ENCODE results near the gene LONP2.
"Not testable (repeated sequence)": the region's sequence is repeated elsewhere in the genome, so short reads cannot be mapped to it uniquely, and the experiment has no call there.

Gene LONP2

GRCh38 chr16:48371393-48371780, 127.3 kb downstream of the LONP2 start:
- Histone ChIP-seq H3K36me3 (no peaks in the 10 kb centered on the region), H3K9me3 (no peaks in the 10 kb centered on the region), H3K27me3 (no peaks in the 10 kb centered on the region), H3K27ac (no peak overlapping the region), H3K4me3 (no peak overlapping the region), H3K4me1 (peaks cover 0 to 93% (median 32%) of the 10 kb centered on the region in 4 donors)
- intact Hi-C loops (cut with DNase I; ENCODE audit: low total_unique reads): no loop called here
- no peak for DNase-seq
- TF ChIP-seq, protein P1, sequence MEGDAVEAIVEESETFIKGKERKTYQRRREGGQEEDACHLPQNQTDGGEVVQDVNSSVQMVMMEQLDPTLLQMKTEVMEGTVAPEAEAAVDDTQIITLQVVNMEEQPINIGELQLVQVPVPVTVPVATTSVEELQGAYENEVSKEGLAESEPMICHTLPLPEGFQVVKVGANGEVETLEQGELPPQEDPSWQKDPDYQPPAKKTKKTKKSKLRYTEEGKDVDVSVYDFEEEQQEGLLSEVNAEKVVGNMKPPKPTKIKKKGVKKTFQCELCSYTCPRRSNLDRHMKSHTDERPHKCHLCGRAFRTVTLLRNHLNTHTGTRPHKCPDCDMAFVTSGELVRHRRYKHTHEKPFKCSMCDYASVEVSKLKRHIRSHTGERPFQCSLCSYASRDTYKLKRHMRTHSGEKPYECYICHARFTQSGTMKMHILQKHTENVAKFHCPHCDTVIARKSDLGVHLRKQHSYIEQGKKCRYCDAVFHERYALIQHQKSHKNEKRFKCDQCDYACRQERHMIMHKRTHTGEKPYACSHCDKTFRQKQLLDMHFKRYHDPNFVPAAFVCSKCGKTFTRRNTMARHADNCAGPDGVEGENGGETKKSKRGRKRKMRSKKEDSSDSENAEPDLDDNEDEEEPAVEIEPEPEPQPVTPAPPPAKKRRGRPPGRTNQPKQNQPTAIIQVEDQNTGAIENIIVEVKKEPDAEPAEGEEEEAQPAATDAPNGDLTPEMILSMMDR (IDR thresholded peaks at IDR 0.05): no peak

DNA sequence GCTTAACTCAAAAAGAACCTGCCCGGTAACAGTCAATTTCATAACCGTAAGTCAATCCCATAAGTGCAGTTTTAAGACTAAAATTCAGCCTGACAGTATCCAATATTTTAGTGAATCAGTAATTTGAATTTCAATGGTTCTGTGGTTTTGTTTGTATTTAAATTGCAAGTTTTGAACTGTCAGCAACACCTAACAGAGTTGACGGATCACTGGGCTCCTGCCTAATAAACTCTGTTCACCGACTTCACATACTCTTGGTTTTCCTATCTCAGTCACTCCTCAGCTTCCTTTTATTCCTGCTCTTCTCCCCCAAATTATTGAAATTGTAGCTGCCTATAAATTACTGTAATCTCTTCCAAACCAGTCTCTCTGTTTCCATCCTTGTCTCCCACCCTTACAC, 128.6 kb downstream of the LONP2 start:
- TF ChIP-seq, protein P1 (IDR thresholded peaks at IDR 0.05): no peak
- no peaks in the 10 kb centered on the region for H3K36me3 ChIP-seq
- peaks cover 0 to 93% (median 29%) of the 10 kb centered on the region in 4 donors for H3K4me1 ChIP-seq
- no peak for DNase-seq
- no peak overlapping the region for H3K4me3 ChIP-seq
- H3K9me3 ChIP-seq: no peaks in the 10 kb centered on the region
- no peak overlapping the region for H3K27ac ChIP-seq
- no peaks in the 10 kb centered on the region for H3K27me3 ChIP-seq
- intact Hi-C loops (cut with DNase I; ENCODE audit: low total_unique reads): no loop called here

GRCh38 chr16:48373258-48374029, 129.3 kb downstream of the LONP2 start:
- no peak for DNase-seq
- Histone ChIP-seq H3K4me3 (no peak overlapping the region), H3K36me3 (no peaks in the 10 kb centered on the region), H3K27ac (peak overlapping the region in 1 of 2 donors; percentile 24), H3K27me3 (no peaks in the 10 kb centered on the region), H3K9me3 (no peaks in the 10 kb centered on the region), H3K4me1 (peaks cover 0 to 93% (median 31%) of the 10 kb centered on the region in 4 donors)
- intact Hi-C loops (cut with DNase I; ENCODE audit: low total_unique reads): no loop called here
- TF ChIP-seq, protein P1 (IDR thresholded peaks at IDR 0.05): no peak

DNA sequence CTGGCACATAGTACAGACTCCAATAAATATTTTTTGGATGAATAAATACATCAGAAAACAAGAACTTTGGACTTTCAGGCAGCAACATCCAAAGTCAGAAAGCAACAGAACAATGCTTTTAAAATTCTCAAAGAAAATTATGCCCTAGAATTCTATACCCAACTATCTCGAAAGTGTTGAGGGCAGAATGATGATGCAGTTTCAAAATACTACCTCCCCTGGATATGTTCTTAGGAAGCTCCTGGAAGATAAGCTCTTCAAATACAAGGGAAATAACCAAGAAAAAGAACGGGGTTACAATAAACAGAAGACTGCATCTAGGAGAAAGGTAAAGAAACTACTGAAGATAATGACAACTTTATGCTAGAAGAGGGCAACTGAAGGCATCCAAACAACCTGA, 130.2 kb downstream of the LONP2 start:
- Histone ChIP-seq H3K36me3 (no peaks in the 10 kb centered on the region), H3K9me3 (no peaks in the 10 kb centered on the region), H3K27ac (peak overlapping the region in 1 of 2 donors; percentile 24), H3K27me3 (no peaks in the 10 kb centered on the region), H3K4me3 (no peak overlapping the region), H3K4me1 (peaks cover 0 to 96% (median 38%) of the 10 kb centered on the region in 4 donors)
- intact Hi-C loops (cut with DNase I; ENCODE audit: low total_unique reads): no loop called here
- TF ChIP-seq, protein P1 (IDR thresholded peaks at IDR 0.05): no peak
- DNase-seq: no peak

GRCh38 chr16:48377301-48377700, 133.2 kb downstream of the LONP2 start:
- H3K27ac ChIP-seq, H3K27me3 ChIP-seq: not testable (repeated sequence)

GRCh38 chr16:48378276-48378675, 134.2 kb downstream of the LONP2 start:
- Histone ChIP-seq H3K36me3 (no peaks in the 10 kb centered on the region), H3K4me3 (no peak overlapping the region), H3K4me1 (peaks cover 0 to 99% (median 49%) of the 10 kb centered on the region in 4 donors), H3K27me3 (no peaks in the 10 kb centered on the region), H3K27ac (no peak overlapping the region), H3K9me3 (no peaks in the 10 kb centered on the region)
- TF ChIP-seq, protein P1 (IDR thresholded peaks at IDR 0.05): no peak
- DNase-seq: no peak
- intact Hi-C loops (cut with DNase I; ENCODE audit: low total_unique reads): no loop called here

More at GRCh38 chr16:48377301-48377700, 133.2 kb downstream of the LONP2 start:
- H3K36me3 ChIP-seq; H3K9me3 ChIP-seq; intact Hi-C loops (cut with DNase I; ENCODE audit: low total_unique reads); H3K4me3 ChIP-seq; DNase-seq: not testable (repeated sequence)
- peaks cover 0 to 99% (median 48%) of the 10 kb centered on the region in 4 donors for H3K4me1 ChIP-seq
